ENCODE results near the gene CPPED1.
"Not testable (repeated sequence)": the region's sequence is repeated elsewhere in the genome, so short reads cannot be mapped to it uniquely, and the experiment has no call there.

The CPPED1 gene

DNA sequence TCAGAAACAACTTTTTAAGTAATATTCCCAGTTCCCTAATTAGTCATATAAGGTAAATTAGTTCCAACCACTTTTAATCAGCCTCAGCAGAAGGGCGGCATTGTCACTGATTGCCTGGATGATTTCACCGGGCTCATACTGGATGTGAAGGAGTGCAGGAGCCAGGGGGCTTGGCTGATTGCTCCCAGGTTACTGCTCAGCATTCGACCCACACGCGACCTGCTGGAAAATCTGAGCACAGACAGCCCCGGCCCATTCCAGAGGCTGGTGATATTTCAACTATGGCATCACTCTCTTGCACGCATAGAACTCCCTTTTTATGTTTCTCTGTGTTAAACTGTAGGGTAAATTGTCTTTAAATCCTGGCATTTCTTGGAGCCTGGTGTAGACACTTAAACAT, 34.2 kb downstream of the CPPED1 start:
- DNase-seq (ENCODE audit: low read depth in 1 of 2, low spot score in 1 of 2) = no peak

DNA sequence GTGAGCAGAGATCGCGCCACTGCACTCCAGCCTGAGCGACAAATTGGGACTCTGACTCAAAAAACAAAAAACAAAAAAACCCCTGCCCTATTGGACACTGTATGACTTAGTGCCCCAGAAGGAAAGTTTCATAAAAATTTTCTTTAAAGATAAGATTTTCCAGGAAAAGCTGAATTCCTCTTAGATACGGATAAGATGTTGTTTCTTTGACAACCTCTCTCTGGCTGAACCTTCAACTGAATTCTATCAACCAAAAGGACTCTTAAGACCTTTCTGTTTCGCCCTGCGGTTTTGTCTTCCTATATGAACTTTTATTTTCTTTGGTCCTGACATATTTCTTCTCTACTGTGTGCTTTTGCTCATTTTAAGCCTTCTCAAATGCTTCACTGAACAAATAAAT, 35.8 kb downstream of the CPPED1 start:
- DNase-seq (ENCODE audit: low read depth in 1 of 2, low spot score in 1 of 2) = no peak

DNA sequence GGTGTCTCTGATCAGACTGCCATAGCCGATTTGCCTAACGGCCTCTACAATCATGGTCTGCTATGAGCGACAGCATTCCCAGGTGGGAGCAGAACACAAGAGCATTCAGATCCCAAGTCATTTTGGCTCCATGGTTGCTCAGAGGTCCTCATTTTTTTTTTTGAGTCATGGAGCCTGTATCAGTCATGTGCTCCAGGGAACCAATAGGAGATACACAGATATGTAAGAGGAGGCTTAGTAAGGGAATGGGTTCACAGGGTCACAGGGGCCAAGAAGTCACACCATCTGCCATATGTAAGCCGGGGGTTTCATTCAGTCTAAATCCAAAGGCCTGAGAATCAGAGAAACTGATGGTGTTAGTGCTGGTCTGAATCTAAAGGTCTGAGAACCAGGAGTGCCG, 36.8 kb downstream of the CPPED1 start:
- DNase-seq (ENCODE audit: low read depth in 1 of 2, low spot score in 1 of 2) = no peak

DNA sequence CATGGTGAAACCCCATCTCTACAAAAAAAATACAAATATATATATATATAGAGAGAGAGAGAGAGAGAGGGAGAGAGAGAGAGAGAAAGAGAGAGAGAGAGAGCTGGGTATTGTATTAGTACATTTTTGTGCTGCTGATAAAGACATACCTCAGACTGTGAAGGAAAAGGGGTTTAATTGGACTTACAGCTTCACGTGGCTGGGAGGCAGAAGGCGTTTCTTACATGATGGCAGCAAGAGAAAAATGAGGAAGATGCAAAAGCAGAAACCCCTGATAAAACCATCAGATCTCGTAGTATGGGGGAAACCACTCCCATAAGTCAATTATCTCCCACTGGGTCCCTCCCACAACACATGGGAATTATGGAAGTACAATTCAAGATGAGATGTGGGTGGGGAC, 37.5 kb downstream of the CPPED1 start:
- DNase-seq (ENCODE audit: low read depth in 1 of 2, low spot score in 1 of 2) = not testable (repeated sequence)

DNA sequence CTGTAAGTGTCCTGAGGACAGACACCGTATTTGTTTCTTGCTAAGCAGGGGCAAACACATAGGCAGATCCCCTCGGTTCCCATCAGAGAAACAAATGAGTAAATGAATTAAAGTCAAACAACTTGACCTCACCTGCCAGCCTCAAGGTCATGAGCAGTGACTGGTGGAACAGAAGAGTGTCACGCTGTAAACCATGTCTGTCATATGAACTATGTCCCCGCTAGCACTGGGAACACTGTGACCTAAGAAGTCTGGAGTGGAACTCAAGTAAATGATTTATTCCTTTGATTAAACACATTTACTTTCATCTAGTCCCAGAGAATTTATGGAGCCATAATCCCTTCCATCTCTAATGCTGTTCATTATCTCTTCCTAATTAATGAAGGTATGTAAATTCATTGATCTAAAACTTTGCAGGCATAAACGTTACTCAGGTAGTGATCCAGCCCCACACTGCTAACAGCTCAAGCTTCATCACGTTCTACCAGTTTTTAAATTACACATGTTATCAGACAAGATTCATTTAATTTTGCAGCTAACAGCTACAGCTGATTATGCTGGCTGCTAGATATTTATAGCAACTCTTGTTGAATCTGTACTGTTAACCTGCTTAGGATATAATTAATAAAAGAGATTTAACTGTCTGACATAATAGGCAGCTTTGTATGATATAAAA, 38.7 kb downstream of the CPPED1 start:
- no peak for DNase-seq (ENCODE audit: low read depth in 1 of 2, low spot score in 1 of 2)

DNA sequence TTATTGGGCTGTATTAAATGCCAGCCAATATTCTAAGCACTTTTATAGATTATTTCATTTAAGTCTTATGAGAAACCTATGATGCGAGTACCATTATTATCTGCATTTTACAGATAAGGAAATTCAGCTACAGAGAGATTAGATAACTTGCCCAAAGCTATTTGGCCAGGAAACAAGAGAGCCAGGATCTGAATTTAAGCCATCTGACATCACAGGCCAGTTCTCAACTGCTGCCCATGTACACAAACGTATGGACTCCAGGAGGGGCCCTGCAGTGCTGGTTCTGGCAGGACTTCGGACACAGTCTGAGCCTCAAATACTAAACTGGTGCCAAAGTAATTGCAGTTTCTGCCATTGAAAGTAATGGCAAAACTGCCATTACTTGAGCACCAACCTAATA, 40.2 kb downstream of the CPPED1 start:
- DNase-seq (ENCODE audit: low read depth in 1 of 2, low spot score in 1 of 2) = no peak

DNA sequence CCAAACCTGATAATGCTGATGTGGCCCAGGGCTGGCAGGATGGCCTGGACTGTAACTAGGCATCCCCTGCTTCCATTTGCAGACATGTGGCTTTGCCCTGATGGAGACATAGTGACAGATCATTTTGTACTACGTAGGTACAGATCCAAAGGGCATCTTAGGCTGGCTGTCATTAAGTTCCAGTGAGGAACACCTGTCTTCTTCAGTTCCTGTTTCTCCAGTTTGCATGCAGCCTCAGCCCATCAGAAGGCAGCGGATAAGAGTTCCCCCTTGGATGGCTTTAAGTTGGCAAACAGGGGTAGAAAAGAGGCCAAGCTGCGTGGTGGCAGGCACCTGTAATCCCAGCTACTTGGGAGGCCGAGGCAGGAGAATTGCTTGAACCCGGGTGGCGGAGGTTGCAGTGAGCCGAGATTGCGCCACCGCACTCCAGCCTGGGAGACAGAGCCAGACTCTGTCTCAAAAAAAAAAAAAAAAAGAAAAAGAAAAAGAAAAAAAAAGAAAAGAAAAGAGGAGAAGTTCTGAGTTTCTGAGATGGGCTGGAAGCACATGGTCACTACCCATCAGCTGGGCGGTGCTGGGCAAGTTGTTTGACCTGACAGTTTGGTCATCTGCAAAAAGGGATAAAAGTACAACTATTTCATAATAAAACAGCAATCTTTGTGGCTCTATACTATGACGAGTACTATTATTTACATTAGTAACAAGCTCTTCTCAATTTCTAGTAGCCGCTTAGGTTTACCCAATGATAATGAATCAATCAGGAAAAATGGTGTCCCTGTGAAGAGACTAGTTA, 42.7 kb downstream of the CPPED1 start:
- no peak for DNase-seq (ENCODE audit: low read depth in 1 of 2, low spot score in 1 of 2)

DNA sequence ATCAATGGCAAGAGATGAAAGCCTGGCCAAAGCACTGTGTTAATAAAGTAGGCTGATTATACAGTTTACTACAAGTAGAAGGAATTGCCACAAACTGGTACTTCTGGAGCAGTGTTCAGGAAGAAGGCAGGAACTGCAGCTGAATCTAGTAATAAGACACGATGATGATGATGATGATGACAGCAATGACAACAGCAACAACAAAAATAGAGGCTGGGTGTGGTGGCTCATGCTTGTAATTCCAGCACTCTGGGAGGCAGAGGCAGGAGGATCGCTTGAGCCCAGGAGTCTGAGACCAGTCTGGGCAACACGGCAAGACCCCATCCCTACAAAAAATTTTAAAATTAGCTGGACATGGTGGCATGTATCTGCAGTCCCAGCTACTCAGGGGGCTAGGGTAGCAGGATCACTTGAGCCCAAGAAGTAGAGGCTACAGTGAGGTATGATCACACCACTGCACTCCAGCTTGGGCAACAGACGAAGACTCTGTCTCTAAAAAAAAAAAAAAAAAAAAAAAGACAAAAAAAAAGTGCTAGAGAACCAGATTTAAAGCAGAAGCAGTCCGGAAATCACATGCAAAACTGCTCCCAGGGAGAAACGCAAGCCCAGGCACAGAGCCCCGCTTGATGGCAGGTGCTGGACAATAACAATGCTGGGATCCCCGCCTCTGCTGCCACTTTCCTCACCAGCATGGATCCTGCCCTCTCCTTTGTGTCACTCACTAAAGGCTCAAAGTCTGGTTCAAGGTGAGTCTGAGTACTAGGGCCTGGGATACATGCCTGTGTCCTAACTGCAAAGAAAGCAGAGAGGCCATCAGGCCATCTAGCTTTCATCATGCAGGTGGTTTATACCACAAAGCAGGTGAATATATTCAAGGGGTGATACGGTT, 44.8 kb downstream of the CPPED1 start:
- DNase-seq (ENCODE audit: low read depth in 1 of 2, low spot score in 1 of 2) = no peak

DNA sequence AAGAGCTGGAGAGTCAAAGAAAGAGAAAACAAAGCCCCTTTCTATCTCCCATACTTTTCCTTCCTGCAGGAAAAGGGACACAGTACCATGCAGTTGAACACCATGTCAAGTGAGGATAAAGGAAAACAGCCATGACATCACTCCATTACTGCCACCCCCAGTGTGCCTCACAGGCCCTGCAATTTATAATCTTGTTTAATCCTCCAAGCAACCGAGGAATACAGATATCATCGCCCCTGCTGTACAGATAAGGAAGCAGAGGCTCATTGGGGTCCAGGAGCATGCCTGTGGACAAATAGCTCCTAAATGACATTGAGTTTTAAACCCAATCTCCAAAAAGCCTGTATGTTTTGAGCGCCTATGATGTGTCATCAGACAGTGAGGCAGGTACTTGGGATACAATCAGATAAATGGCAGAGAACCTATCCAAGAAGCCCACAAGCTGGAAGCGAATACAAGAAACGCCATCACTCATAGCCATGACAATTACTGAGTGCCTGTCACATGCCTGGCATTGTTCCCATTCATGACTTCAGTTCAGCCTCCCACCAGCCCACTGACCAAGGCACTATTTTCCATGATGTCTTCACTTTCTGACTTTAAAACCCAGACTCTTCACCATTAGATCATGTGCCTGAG, 45.5 kb downstream of the CPPED1 start:
- no peak for DNase-seq (ENCODE audit: low read depth in 1 of 2, low spot score in 1 of 2)

DNA sequence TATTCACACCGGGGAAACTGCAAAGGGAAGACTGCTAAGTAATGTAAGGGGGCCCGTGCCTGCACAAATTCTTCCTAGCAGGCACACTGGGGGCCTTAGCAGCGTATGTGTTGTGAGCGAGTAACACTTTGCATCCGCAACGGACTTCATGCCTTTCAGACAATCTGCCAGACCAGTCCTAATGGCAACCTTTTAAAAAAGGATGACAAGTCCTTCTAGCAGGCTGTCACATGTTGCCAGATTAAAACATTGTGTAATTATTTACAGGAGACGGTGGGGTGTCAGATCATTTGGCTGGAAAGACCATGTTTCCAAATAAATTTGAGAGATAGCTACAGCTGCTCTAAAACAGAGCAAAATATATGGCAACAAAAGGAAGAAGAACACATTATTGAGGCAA, 46.1 kb downstream of the CPPED1 start:
- no peak for DNase-seq (ENCODE audit: low read depth in 1 of 2, low spot score in 1 of 2)

DNA sequence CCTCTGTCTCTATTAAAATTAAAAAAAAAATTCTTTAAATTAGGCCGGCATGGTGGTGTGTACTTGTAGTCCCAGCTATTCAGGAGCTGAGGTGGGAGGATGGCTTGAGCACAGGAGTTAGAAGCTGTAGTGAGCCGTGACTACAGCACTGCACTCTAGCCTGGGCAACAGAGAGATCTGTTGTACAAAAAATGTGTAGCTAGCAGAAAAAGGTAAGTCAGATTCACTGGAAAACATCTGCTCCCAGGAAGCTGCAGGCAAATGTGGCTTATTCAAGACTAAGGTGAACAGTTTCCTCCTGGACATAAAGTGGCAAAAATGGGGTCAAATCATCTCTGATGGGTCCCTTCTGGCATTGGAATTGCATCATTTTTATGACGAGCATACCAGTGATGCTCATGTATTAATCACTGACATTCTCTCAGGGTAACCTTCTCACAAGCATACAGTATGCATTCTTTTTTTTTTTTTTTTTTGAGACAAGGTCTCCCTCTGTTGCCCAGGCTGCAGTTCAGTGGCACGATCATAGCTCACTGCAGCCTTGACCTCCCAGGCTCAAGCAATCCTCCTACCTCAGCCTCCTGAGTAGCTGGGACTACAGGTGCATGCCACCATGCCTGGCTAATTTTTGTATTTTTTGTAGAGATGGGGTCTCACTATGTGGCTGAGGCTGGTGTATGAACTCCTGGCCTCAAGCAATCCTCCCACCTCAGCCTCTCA, 48.7 kb downstream of the CPPED1 start:
- DNase-seq (ENCODE audit: low read depth in 1 of 2, low spot score in 1 of 2) = no peak

DNA sequence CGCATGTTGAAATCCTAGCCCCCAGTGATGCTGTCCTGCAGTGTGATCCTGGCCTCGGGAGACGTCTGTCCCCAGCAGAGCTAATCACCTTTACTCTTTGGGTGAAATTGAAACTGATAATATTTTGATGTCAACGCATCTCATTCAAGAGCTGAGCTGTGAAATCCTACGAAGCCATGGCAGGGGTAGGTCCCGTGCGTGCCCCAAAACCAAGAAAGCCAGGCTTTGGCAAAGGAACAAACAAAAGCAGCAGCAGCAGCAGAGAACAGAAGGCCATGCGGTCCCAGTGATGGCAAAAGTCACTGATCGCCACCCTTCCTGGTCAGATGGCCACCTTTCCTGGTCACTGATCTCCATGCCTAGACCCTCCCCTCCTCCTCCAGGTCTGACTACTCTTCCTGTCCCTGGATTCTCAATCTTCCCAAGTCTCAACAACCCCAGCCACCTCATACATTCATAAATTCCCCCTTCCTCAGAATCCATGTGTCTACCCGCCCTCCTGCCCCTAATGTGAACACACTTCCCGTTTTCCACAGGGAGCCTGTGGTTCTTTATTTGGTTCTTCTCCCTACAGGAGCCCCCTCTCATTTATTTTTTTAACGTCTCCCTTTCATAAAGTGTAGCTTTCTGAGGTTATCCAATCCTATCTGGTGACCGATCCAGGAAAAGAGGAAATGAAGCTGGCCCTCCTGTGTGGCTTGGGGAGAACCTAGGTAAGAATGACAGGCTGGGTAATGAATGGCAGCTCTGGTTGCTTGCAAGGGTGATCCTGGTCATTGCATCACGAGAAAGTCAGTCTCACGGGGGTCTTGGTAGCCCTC, 50.3 kb downstream of the CPPED1 start:
- no peak for DNase-seq (ENCODE audit: low read depth in 1 of 2, low spot score in 1 of 2)

DNA sequence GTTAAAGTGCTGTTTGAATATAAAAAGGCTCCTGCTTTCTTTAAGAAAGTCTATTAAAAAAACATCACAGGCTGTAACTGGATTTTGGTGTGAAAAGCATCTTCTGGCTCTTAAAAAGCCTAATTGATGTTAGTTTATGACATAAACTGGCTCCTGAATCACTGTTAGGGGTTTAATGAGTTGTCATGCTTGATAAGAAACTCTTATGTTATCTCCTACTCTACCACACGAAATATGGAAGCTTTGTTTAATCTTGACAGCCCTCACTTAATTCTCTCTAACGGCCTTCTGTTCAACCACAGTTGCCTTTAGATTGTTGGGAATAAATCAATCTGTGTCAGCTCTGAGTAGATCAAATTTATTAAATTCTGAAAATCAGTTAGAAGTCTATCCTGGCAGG, 51.5 kb downstream of the CPPED1 start:
- DNase-seq (ENCODE audit: low read depth in 1 of 2, low spot score in 1 of 2) = no peak

DNA sequence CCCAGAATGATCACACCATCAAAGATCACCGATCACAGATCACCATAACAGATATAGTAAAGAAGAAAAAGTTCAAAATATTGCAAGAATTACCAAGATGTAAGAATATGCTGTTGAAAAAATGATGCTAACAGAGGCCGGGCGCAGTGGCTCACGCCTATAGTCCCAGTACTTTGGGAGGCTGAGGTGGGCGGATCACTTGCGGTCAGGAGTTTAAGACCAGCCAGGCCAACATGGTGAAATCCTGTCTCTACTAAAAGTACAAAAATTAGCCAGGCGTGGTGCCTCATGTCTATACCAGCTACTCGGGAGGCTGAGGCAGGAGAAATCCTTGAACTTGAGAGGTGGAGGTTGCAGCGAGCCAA, 53.2 kb downstream of the CPPED1 start:
- DNase-seq (ENCODE audit: low read depth in 1 of 2, low spot score in 1 of 2) = no peak

DNA sequence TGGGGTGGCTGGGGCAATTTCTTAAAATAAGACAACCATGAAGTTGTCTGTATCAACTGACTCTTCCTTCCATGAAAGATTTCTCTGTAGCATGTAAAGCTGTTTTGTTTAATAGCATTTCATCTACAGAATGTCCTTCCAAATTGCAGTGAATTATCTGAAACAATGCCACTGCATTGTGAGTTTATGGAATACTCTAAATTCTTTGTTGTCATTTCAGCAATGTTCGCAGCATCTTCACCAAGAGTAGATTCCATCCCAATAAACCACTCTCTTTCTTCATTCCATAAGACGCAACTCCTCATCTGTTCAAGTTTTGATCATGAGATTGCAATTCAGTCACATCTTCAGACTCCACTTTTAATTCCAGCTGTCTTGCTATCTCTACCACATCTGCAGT, 54.6 kb downstream of the CPPED1 start:
- no peak for DNase-seq (ENCODE audit: low read depth in 1 of 2, low spot score in 1 of 2)

DNA sequence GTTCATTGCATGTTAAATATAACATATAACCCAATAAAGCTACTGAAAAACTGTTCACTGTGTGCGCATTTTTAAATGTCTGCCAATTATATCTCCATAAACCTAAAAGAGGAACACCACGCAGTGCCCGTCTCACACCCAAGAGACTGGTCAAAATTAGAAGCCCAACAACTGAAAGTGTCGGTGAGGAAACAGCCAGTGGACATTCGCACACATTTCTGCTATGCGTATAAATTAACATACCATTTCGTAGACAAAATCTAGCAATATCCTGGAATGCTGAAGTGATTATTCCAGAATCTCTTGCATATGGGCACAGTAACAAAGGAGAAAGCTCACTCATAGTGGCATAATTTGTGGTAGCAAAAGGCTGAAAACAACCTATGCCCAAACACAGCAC, 55.9 kb downstream of the CPPED1 start:
- no peak for DNase-seq (ENCODE audit: low read depth in 1 of 2, low spot score in 1 of 2)

DNA sequence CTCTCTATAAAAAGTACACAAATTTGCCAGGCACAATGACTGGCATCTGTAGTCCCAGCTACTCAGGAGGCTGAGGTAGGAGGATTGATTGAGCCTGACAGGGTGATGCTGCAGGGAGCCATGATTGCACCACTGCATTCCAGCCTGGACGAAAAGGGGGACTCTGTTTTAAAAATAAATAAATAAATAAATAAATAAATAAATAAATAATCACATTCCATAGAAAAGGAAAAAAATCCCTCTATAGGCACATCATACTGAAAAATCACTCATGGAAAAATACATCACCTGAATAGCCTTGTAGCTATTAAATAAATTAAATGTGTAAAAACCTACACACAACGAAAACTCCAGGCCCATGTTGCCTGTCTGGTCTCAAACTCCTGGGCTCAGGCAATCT, 56.4 kb downstream of the CPPED1 start:
- DNase-seq (ENCODE audit: low read depth in 1 of 2, low spot score in 1 of 2) = no peak

DNA sequence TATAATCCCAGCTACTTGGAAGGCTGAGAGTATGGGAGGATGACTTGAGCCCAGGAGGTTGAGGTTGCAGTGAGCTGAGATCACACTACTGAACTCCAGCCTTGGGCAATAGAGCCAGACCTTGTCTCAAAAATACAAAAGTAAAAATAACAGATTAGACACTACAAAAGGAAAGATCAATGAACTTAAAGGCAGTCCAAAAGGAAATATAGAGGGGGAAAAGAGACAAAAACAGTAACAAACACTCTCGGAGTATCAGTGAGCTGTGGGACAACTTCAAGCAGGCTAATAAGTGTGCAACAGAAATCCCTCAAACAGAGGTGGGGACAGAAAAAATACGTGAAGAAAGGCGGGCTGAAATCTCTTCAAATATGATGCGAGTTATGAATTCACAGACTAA, 58.8 kb downstream of the CPPED1 start:
- no peak for DNase-seq (ENCODE audit: low read depth in 1 of 2, low spot score in 1 of 2)

DNA sequence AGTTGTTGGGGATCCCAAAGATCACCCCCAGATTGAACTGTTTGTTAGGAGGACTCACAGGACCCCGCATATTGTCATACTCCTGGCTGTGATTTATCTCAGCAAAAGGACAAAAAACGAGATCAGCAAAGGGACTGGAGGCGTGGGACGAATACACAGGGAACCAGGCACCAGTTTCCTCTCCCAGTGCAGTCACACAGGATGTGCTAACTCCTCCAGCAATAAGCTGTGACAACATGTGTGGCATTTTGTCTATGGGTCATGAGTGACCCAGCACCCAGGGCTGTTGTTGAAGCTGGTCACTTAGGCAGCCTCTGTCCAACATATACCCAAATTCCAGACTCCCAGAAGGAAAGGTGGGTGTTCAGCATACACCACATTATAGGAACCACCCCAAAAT, 60.9 kb downstream of the CPPED1 start:
- DNase-seq (ENCODE audit: low read depth in 1 of 2, low spot score in 1 of 2) = no peak

DNA sequence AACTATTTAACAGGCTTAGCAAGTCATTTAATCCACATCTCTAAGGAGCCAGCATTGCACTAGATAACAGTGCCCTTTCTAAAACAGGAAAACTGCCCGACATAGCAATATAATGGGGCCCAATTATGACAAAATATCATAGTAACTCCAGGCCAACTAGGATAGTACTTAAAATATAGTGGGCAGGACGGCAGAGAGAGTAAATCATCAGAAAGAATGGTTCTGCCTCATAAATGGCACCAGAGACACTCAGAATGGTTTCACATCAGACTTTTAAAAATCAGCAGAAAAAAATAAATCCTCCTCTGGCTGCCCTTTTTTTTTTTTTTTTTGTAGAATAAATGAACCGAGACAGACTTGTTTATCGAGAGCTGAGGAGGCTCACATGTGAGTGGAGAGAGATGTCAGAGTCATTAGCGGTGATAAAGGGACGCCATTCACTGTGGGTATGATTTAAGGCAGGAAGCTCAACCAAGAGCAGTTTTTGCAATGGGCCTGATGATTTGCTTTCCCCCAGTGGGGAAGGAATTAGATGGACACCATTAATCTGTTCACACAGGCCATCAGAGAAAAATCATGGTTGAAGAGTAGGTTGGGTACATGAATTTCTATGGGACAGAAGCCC, 62.6 kb downstream of the CPPED1 start:
- DNase-seq (ENCODE audit: low read depth in 1 of 2, low spot score in 1 of 2) = no peak

Measured in stimulated activated CD4-positive, alpha-beta T cell treated with anti-CD3 and anti-CD28 coated beads, Interleukin-15, amount 100 ng/mL, for 1 hour (primary cell).